HG03095 (cell line): ENCODE results near the gene CELF1.
"Not testable (repeated sequence)": the region's sequence is repeated elsewhere in the genome, so short reads cannot be mapped to it uniquely, and the experiment has no call there.

Experiments used
- ATAC-seq: cut with Tn5 transposase; IDR thresholded peaks from one replicate; pipeline ENCODE4 v1.9.1; 2021; ENCODE audit warnings: moderate library complexity; ENCODE audit not compliant: unreplicated experiment

The CELF1 gene

GRCh38 chr11:47541070-47541469, 11.9 kb downstream of the CELF1 start:
- ATAC-seq: no peak

GRCh38 chr11:47539681-47540039, 13.3 kb downstream of the CELF1 start:
- no peak for ATAC-seq

GRCh38 chr11:47538741-47539565, 14.0 kb downstream of the CELF1 start:
- no peak for ATAC-seq

GRCh38 chr11:47536915-47537314, 16.0 kb downstream of the CELF1 start:
- no peak for ATAC-seq

- no peak for ATAC-seq
Measured at GRCh38 chr11:47534704-47535251, 18.2 kb downstream of the CELF1 start.

- ATAC-seq: no peak
Measured at GRCh38 chr11:47533690-47534151, 19.2 kb downstream of the CELF1 start.

- no peak for ATAC-seq
Measured at GRCh38 chr11:47532597-47533213, 20.2 kb downstream of the CELF1 start.

- no peak for ATAC-seq
Measured at GRCh38 chr11:47531666-47532065, 21.3 kb downstream of the CELF1 start.

- not testable (repeated sequence) for ATAC-seq
Measured at GRCh38 chr11:47530721-47531120, 22.2 kb downstream of the CELF1 start.

GRCh38 chr11:47529951-47530350, 23.0 kb downstream of the CELF1 start:
- no peak for ATAC-seq

- ATAC-seq: no peak
Measured at GRCh38 chr11:47527186-47527585, 25.7 kb downstream of the CELF1 start.

GRCh38 chr11:47526032-47526431, 26.9 kb downstream of the CELF1 start:
- ATAC-seq: not testable (repeated sequence)

GRCh38 chr11:47524291-47524874, 28.5 kb downstream of the CELF1 start:
- peak; percentile 18 for ATAC-seq

GRCh38 chr11:47523490-47524225, 29.3 kb downstream of the CELF1 start:
- ATAC-seq: peak; percentile 61

GRCh38 chr11:47518212-47518964, 34.5 kb downstream of the CELF1 start:
- no peak for ATAC-seq

GRCh38 chr11:47516984-47517853, 35.7 kb downstream of the CELF1 start:
- ATAC-seq: no peak

- ATAC-seq: no peak
Measured at GRCh38 chr11:47516155-47516554, 36.8 kb downstream of the CELF1 start.

- peak; percentile 39 for ATAC-seq
Measured at GRCh38 chr11:47514825-47515647, 37.9 kb downstream of the CELF1 start.
